GM21423 (cell line): ENCODE results near the gene PGBD5.
"Not testable (repeated sequence)": the region's sequence is repeated elsewhere in the genome, so short reads cannot be mapped to it uniquely, and the experiment has no call there.

Experiments
- ATAC-seq: cut with Tn5 transposase; IDR thresholded peaks from one replicate; pipeline ENCODE4 v1.9.1; 2021; ENCODE audit warnings: mild to moderate bottlenecking, moderate library complexity; ENCODE audit not compliant: unreplicated experiment

PGBD5 gene

GRCh38 chr1:230426246-230427093 lies at the start of gene PGBD5:
Gene PGBD5 (minus strand): TSS chr1:230426332. CDS start chr1:230425928, 404 bp downstream.
- ATAC-seq = peak; percentile 83

GRCh38 chr1:230474924-230475323 lies 48.8 kb upstream of the PGBD5 start:
- not testable (repeated sequence) for ATAC-seq

GRCh38 chr1:230470750-230471149 lies 44.6 kb upstream of the PGBD5 start:
- ATAC-seq = not testable (repeated sequence)

- no peak for ATAC-seq
Observed at GRCh38 chr1:230469271-230469670, 43.1 kb upstream of the PGBD5 start.

GRCh38 chr1:230465691-230466090 lies 39.6 kb upstream of the PGBD5 start:
- no peak for ATAC-seq

- ATAC-seq = no peak
Observed at GRCh38 chr1:230464671-230465070, 38.5 kb upstream of the PGBD5 start.

- no peak for ATAC-seq
Observed at GRCh38 chr1:230463760-230464159, 37.6 kb upstream of the PGBD5 start.

GRCh38 chr1:230463326-230463725 lies 37.2 kb upstream of the PGBD5 start:
- ATAC-seq = no peak

- no peak for ATAC-seq
Observed at GRCh38 chr1:230459465-230459864, 33.3 kb upstream of the PGBD5 start.

- no peak for ATAC-seq
Observed at GRCh38 chr1:230458509-230458908, 32.4 kb upstream of the PGBD5 start.

GRCh38 chr1:230456478-230456877 lies 30.3 kb upstream of the PGBD5 start:
- no peak for ATAC-seq

GRCh38 chr1:230455291-230455690 lies 29.2 kb upstream of the PGBD5 start:
- ATAC-seq = no peak

- ATAC-seq = no peak
Observed at GRCh38 chr1:230453377-230453776, 27.2 kb upstream of the PGBD5 start.

- no peak for ATAC-seq
Observed at GRCh38 chr1:230441183-230442029, 15.3 kb upstream of the PGBD5 start.

- ATAC-seq = no peak
Observed at GRCh38 chr1:230435108-230435507, 9.0 kb upstream of the PGBD5 start.

- no peak for ATAC-seq
Observed at GRCh38 chr1:230431527-230431926, 5.4 kb upstream of the PGBD5 start.

GRCh38 chr1:230430499-230430898 lies 4.4 kb upstream of the PGBD5 start:
- no peak for ATAC-seq

GRCh38 chr1:230429067-230429735 lies 3.1 kb upstream of the PGBD5 start:
- ATAC-seq = no peak

- ATAC-seq = no peak
Observed at GRCh38 chr1:230427981-230428380, 1.8 kb upstream of the PGBD5 start.

GRCh38 chr1:230427094-230427876 lies 1.2 kb upstream of the PGBD5 start:
- no peak for ATAC-seq
